ENCODE results near the gene RGS1. TPM values are rescaled to one million over a fixed set of nuclear protein-coding genes. Genes with fewer than 3 reads are reported as not detected.

Gene RGS1
- total RNA-seq, 1 donor from 2014 or later = 27.8 TPM

DNA sequence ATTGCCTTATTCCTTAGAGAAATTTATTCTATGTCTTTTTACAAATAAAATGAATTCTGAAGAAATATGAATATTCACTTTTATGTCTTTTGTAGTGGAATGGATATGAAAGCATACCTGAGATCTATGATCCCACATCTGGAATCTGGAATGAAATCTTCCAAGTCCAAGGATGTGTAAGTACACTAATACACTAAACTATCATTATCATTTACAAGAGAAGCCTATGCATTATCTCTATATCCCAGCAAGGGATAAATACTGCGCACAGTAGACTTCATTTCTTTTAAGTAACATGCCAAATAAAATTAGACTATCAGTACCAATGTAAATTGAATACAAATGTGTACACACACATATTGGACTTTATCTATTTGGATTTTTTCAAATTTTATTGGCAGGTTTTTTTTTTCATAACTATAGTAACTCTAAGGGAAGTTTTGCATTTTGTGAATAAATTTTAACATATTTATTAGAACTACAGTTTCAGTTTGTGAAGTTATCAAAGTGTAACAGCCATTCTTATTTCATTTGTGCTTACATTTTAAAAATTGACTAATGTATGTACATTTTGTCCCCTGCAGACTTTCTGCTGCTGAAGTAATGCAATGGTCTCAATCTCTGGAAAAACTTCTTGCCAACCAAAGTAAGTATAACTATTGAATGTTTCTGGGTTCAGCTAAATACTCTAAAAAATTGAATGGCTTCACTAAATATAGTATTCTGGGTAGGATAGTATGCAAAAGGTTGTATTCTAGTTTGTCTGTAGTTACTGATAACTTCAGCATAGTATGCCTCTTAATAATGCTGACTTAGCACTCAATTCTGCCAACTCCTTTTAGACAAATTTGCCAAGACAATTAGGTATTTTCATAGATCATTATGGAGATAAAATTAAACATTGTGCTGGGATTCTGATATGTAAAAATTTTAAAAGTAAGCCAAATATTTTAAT lies 894 bp downstream of the RGS1 start:
- Histone ChIP-seq H3K9me3 (no peaks in the 10 kb centered on the region), H3K4me1 (peaks cover 4% of the 10 kb centered on the region), H3K36me3 (no peaks in the 10 kb centered on the region), H3K4me3 (peak overlapping the region; percentile 37), H3K27me3 (no peaks in the 10 kb centered on the region), H3K27ac (peak overlapping the region; percentile 73)
- TF ChIP-seq, protein P1, sequence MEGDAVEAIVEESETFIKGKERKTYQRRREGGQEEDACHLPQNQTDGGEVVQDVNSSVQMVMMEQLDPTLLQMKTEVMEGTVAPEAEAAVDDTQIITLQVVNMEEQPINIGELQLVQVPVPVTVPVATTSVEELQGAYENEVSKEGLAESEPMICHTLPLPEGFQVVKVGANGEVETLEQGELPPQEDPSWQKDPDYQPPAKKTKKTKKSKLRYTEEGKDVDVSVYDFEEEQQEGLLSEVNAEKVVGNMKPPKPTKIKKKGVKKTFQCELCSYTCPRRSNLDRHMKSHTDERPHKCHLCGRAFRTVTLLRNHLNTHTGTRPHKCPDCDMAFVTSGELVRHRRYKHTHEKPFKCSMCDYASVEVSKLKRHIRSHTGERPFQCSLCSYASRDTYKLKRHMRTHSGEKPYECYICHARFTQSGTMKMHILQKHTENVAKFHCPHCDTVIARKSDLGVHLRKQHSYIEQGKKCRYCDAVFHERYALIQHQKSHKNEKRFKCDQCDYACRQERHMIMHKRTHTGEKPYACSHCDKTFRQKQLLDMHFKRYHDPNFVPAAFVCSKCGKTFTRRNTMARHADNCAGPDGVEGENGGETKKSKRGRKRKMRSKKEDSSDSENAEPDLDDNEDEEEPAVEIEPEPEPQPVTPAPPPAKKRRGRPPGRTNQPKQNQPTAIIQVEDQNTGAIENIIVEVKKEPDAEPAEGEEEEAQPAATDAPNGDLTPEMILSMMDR (IDR thresholded peaks at IDR 0.05) = no peak
- intact Hi-C loops (cut with DNase I) = no loop called here
- DNase-seq (no peak), ATAC-seq (no peak)

DNA sequence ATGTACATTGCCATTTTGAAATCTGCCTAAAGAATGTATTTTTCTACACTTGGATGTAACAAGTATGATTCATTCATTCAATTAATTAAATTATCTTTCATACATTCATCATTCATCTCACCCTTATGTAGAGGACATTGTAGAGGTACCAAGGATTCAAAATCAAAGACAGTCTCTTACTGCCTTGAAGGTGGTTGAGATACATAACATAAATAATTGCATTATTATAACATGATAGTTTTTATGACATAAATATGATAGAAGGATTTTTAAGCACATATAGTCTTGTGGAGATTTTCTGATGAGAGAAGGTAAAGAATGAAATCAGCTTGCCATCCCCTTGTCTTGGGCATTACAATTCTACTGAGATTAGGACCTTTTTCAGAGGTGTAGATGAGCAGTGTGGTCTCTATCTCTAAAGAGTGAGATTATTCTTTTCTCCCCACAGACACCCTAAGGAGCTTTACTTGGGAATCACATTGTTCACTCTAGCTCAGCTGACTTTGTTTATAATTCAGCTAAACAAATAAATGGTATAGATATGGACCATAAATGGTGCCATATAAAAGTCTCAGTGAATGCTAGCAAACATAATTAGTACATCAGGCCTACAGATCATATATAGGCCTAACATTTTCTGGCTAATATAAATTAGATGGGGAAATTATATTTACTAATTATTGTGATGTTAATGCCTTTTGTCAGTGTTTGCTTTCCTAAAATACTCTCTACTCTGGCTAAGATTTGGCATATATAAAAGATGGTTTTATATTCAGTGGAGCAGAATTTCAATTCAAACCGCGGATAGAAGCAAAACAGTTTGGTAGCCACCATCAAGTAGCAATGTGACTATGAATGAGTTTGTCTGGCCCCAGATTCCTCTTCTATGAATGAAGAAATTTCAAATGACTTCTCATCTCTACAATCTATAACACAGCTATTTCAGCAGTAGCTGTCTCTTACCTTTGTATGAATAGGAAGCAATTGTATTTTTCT lies 1.9 kb downstream of the RGS1 start:
- Histone ChIP-seq H3K27ac (no peak overlapping the region), H3K4me3 (peak overlapping the region; percentile 37), H3K36me3 (no peaks in the 10 kb centered on the region), H3K4me1 (peaks cover 4% of the 10 kb centered on the region), H3K27me3 (no peaks in the 10 kb centered on the region), H3K9me3 (no peaks in the 10 kb centered on the region)
- TF ChIP-seq, protein P1 (IDR thresholded peaks at IDR 0.05) = no peak
- ATAC-seq = no peak
- intact Hi-C loops (cut with DNase I) = no loop called here
- DNase-seq = no peak

DNA sequence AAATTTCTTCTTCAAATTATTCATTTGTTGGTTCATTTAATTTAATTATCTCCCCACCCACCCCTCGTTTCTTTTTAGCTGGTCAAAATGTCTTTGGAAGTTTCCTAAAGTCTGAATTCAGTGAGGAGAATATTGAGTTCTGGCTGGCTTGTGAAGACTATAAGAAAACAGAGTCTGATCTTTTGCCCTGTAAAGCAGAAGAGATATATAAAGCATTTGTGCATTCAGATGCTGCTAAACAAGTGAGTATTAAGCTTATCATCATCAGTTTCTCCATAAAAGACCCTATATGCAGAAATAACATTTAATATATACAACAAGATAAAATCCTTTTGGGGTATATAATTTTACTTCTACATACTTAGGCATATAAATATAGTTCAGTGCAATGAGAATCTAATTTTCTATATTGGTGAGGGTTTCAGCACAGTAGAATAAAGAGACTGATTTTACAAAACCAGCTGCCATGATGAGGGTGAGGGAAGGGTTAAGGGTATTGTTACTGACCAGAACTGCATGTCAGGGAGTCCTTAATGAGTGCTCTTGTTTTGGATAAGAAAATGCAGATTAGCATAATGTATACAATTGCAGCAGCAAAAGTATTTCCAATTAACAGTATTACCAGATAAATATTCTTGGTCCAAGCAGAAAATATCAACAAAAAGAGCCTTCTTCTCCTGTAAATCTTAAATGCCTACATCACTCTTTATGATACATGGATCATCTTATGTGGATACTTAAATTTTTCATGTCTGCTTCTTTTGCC lies 2.8 kb downstream of the RGS1 start:
- no peak for DNase-seq
- no peaks in the 10 kb centered on the region for H3K9me3 ChIP-seq
- H3K36me3 ChIP-seq = no peaks in the 10 kb centered on the region
- TF ChIP-seq, protein P1 (IDR thresholded peaks at IDR 0.05) = no peak
- intact Hi-C loops (cut with DNase I) = no loop called here
- peaks cover 4% of the 10 kb centered on the region for H3K4me1 ChIP-seq
- no peak for ATAC-seq
- H3K27ac ChIP-seq = no peak overlapping the region
- peak overlapping the region; percentile 37 for H3K4me3 ChIP-seq
- no peaks in the 10 kb centered on the region for H3K27me3 ChIP-seq

DNA sequence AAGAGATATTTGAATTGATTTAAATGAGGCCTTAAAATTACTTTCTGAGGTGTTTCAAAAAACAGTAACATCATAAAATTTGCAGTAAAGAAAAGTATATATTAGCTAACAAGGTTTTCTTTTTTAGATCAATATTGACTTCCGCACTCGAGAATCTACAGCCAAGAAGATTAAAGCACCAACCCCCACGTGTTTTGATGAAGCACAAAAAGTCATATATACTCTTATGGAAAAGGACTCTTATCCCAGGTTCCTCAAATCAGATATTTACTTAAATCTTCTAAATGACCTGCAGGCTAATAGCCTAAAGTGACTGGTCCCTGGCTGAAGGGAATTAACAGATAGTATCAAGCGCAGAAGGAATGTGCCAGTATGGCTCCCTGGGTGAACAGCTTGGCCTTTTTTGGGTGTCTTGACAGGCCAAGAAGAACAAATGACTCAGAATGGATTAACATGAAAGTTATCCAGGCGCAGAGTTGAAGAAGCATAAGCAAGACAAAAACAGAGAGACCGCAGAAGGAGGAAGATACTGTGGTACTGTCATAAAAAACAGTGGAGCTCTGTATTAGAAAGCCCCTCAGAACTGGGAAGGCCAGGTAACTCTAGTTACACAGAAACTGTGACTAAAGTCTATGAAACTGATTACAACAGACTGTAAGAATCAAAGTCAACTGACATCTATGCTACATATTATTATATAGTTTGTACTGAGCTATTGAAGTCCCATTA lies 3.6 kb downstream of the RGS1 start:
- no peaks in the 10 kb centered on the region for H3K27me3 ChIP-seq
- TF ChIP-seq, protein P1 (IDR thresholded peaks at IDR 0.05) = no peak
- no peaks in the 10 kb centered on the region for H3K36me3 ChIP-seq
- DNase-seq = no peak
- intact Hi-C loops (cut with DNase I) = no loop called here
- no peaks in the 10 kb centered on the region for H3K4me1 ChIP-seq
- no peak overlapping the region for H3K27ac ChIP-seq
- ATAC-seq = no peak
- no peak overlapping the region for H3K4me3 ChIP-seq
- H3K9me3 ChIP-seq = no peaks in the 10 kb centered on the region

Measured in upper lobe of right lung (tissue), 1 donor.